K562 (cell line): ENCODE measurements around the gene REM1. TPM values are rescaled to one million over a fixed set of nuclear protein-coding genes. Genes with fewer than 3 reads are reported as not detected.

Experiments used
- ATAC-seq: fragments of 200-7000 bp; cut with Tn5 transposase; 3 replicates; pipeline ENCODE4 v1.9.1; 2020; ENCODE audit warnings: moderate library complexity
- BruUV-seq: library from RNA; stranded (reverse); fragments of 400-500 nt; replicated peaks from 2 replicates; lab custom pipeline; 2021; lab: Mats Ljungman, UMichigan
- CTCF ChIA-PET: fragments of 300-600 bp; formaldehyde crosslinking; extraction: SDS; loops from one replicate; lab custom pipeline; 2021; ENCODE audit warnings: low intra/inter-chr PET ratio; lab: Yijun Ruan, JAX
- POLR2A ChIA-PET: fragments of 300-600, 350-650 bp; sonication (Branson Sonifier 250); formaldehyde crosslinking; extraction: SDS; loops from one replicate; lab custom pipeline; 2021; ENCODE audit warnings: antibody characterized with exemption, inconsistent platforms; lab: Yijun Ruan, JAX
- DNase-seq, 4 experiments: peaks; one replicate each; pipeline versions ENCODE4 v3.0.0 to v3.0.0-alpha.2; 2011 to 2018; ENCODE audit warnings: low spot score in 3 of 4, mixed read lengths in 3 of 4; ENCODE audit errors: extremely low read depth in 1 of 4
- FAIRE-seq: peaks from 2 replicates; lab custom pipeline; 2011; peaks lifted over from hg19 to GRCh38; lab: Jason Lieb, UNC
- H2AFZ ChIP-seq: 2 replicates; pipeline ENCODE4 v1.6.0; 2011; ENCODE audit warnings: low read depth, low read length, control low read depth, inconsistent platforms
- H3K27ac ChIP-seq: fragments of 200-600 bp; 3 replicates; pipeline ENCODE4 v1.8.0; 2011; ENCODE audit warnings: low read depth, mild to moderate bottlenecking, control low read depth, inconsistent platforms, low read length, moderate library complexity, mixed read lengths; ENCODE audit errors: extremely low read depth
- H3K27me3 ChIP-seq, 2 experiments: fragments of 300-600 bp in 1 of 2; 2 replicates in 1 of 2; 3 replicates in 1 of 2; pipeline versions ENCODE4 v1.6.0 to v1.8.0; 2011; ENCODE audit warnings: inconsistent platforms in 2 of 2, low read length in 2 of 2, mild to moderate bottlenecking in 1 of 2, mixed read lengths in 1 of 2, moderate library complexity in 1 of 2; ENCODE audit not compliant: control insufficient read depth in 2 of 2, insufficient read depth in 2 of 2
- H3K36me3 ChIP-seq: fragments of 300-600 bp; 3 replicates; pipeline ENCODE4 v1.8.0; 2011; ENCODE audit warnings: mild to moderate bottlenecking, low read length, inconsistent platforms; ENCODE audit not compliant: control insufficient read depth, insufficient read depth
- H3K4me1 ChIP-seq, 2 experiments: fragments of 200-600 bp in 1 of 2; replicated peaks in 1 of 2; 2 replicates in 1 of 2; 3 replicates in 1 of 2; pipeline versions ENCODE4 v1.5.1 to v1.8.0; 2011; ENCODE audit warnings: inconsistent platforms in 2 of 2, low read length in 2 of 2, mild to moderate bottlenecking in 1 of 2, mixed read lengths in 1 of 2, moderate library complexity in 1 of 2; ENCODE audit not compliant: control insufficient read depth in 2 of 2, insufficient read depth in 2 of 2
- H3K4me2 ChIP-seq: 2 replicates; pipeline ENCODE4 v1.6.1; 2011; ENCODE audit warnings: low read length, control low read depth, inconsistent platforms, mixed read lengths; ENCODE audit not compliant: insufficient read depth
- H3K4me3 ChIP-seq: fragments of 200-600 bp; sonication (generic), shearing (Covaris generic); 2 replicates; pipeline ENCODE4 v1.5.1; 2016; ENCODE audit warnings: control low read depth, inconsistent platforms
- H3K79me2 ChIP-seq: fragments of 200-600 bp; 3 replicates; pipeline ENCODE4 v1.8.0; 2011; ENCODE audit warnings: low read length, inconsistent platforms; ENCODE audit not compliant: control insufficient read depth, insufficient read depth
- H3K9ac ChIP-seq, 2 experiments: 2 replicates each; pipeline versions ENCODE4 v1.6.0 to v1.6.1; 2011; ENCODE audit warnings: low read depth in 2 of 2, low read length in 2 of 2, control low read depth in 1 of 2, inconsistent platforms in 1 of 2, mild to moderate bottlenecking in 1 of 2, mixed read lengths in 1 of 2; ENCODE audit not compliant: insufficient read depth in 1 of 2
- H3K9me1 ChIP-seq: one replicate; pipeline ENCODE4 v1.6.0; 2011; ENCODE audit warnings: inconsistent platforms, mild to moderate bottlenecking, low read length, moderate library complexity; ENCODE audit not compliant: control insufficient read depth, insufficient read depth
- H3K9me3 ChIP-seq: replicated peaks from 2 replicates; pipeline ENCODE4 v1.5.1; 2011; ENCODE audit warnings: low read depth, low read length, inconsistent platforms; ENCODE audit not compliant: control insufficient read depth, insufficient read depth
- H4K20me1 ChIP-seq: replicated peaks from 2 replicates; pipeline ENCODE4 v1.6.1; 2011; ENCODE audit warnings: low read length, inconsistent platforms, mixed read lengths; ENCODE audit not compliant: control insufficient read depth, insufficient read depth
- CREB1 ChIP-seq, 2 experiments: sonication (generic) in 1 of 2; formaldehyde crosslinking in 1 of 2; IDR thresholded peaks; 2 replicates each; pipeline versions ENCODE4 v1.6.1 to v1.8.0; 2012 to 2022; ENCODE audit warnings: inconsistent platforms in 1 of 2, mild to moderate bottlenecking in 1 of 2, missing genetic modification reagents in 1 of 2, moderate library complexity in 1 of 2
- DIDO1 ChIP-seq: fragments of 450-650 bp; IDR thresholded peaks from 2 replicates; pipeline ENCODE4 v1.6.1; 2016; ENCODE audit warnings: low read depth, missing biosample characterization, missing genetic modification characterization
- DNMT1 ChIP-seq: fragments of 450-650 bp; IDR thresholded peaks from 2 replicates; pipeline ENCODE4 v1.6.1; 2016; ENCODE audit warnings: antibody characterized with exemption, mild to moderate bottlenecking
- EHMT2 ChIP-seq: fragments of 450-650 bp; IDR thresholded peaks from 2 replicates; pipeline ENCODE4 v1.6.1; 2018; ENCODE audit warnings: antibody characterized with exemption
- EWSR1 ChIP-seq: fragments of 450-650 bp; IDR thresholded peaks from 2 replicates; pipeline ENCODE4 v1.6.1; 2018; ENCODE audit warnings: borderline replicate concordance, mild to moderate bottlenecking, low read depth, moderate library complexity; ENCODE audit not compliant: partially characterized antibody
- MCM3 ChIP-seq: fragments of 450-650 bp; IDR thresholded peaks from 2 replicates; pipeline ENCODE4 v1.6.1; 2016
- RUNX1 ChIP-seq: sonication (generic); IDR thresholded peaks from 2 replicates; pipeline ENCODE4 v1.6.1; 2016; ENCODE audit warnings: antibody characterized with exemption, low read depth
- TGIF2 ChIP-seq: sonication (generic); formaldehyde crosslinking; IDR thresholded peaks from 2 replicates; pipeline ENCODE4 v1.8.1; 2022; ENCODE audit warnings: mild to moderate bottlenecking, missing genetic modification reagents, moderate library complexity
- ZBED1 ChIP-seq: IDR thresholded peaks from 2 replicates; pipeline ENCODE4 v1.6.1; 2014
- ZNF280A ChIP-seq: fragments of 450-650 bp; IDR thresholded peaks from 2 replicates; pipeline ENCODE4 v1.6.1; 2018; ENCODE audit warnings: mild to moderate bottlenecking, low read depth; ENCODE audit not compliant: partially characterized antibody
- ZNF311 ChIP-seq: fragments of 250-450 bp; sonication (Bioruptor Pico); IDR thresholded peaks from 2 replicates; pipeline ENCODE4 v1.4.0; 2020; ENCODE audit warnings: mild to moderate bottlenecking, moderate library complexity
- ZNF395 ChIP-seq: fragments of 200-800 bp; sonication (Bioruptor generic); IDR thresholded peaks from 2 replicates; pipeline ENCODE4 v1.6.1; 2017; ENCODE audit warnings: missing genetic modification characterization, missing compliant biosample characterization
- ZNF584 ChIP-seq: fragments of 200-800 bp; sonication (Bioruptor generic); IDR thresholded peaks from 2 replicates; pipeline ENCODE4 v1.6.1; 2016; ENCODE audit warnings: low read depth, mild to moderate bottlenecking, missing genetic modification characterization, missing compliant biosample characterization
- ZNF586 ChIP-seq: fragments of 450-650 bp; formaldehyde crosslinking; conservative IDR thresholded peaks from 2 replicates; pipeline ENCODE4 v1.4.0; 2020; ENCODE audit warnings: mild to moderate bottlenecking, moderate library complexity
- WGBS: fragments of 100-300 bp; shearing (Covaris generic); methylation state at CpG from one replicate; pipeline ENCODE4 v1.1.6; 2016; ENCODE audit warnings: low coverage, mixed read lengths; ENCODE audit not compliant: insufficient coverage; ENCODE audit errors: missing lambda C conversion rate; 5-methylcytosine and 5-hydroxymethylcytosine counted together
- in situ Hi-C: fragments of 300-500 bp; cut with MboI; formaldehyde crosslinking; loops from 4 replicates; pipeline ENCODE4 v1.15.0; 2018; ENCODE audit warnings: inconsistent platforms, mixed read lengths
- intact Hi-C: fragments of 100-400 bp; cut with micrococcal nuclease; formaldehyde crosslinking; loops from 2 replicates; pipeline ENCODE4 v1.14.2; 2022
- polyA plus RNA-seq, 8 experiments: library from polyadenylated mRNA; depleted of rRNA in 4 of 8; stranded (reverse) in 5 of 8; unstranded in 3 of 8; fragments of >200 nt; fragmentation: Nextera tagmentation in 2 of 8; fragmentation: Illumina TruSeq in 1 of 8; extraction: Ambion mirVana in 2 of 8; extraction: Trizol in 1 of 8; gene quantifications; 2 replicates each; pipeline versions ENCODE4 v1.2.1 to v1.2.3, GENCODE V29; 2011 to 2014; ENCODE audit warnings: inconsistent platforms in 1 of 8, missing spikeins in 1 of 8
- total RNA-seq, 7 experiments: library from RNA; depleted of rRNA in 6 of 7; stranded (reverse); fragments of >200 nt in 6 of 7; fragmentation: Illumina TruSeq in 2 of 7; extraction: Trizol in 2 of 7; gene quantifications; 2 replicates each; pipeline versions ENCODE4 v1.2.1 to v1.2.3, GENCODE V29; 2011 to 2021; ENCODE audit warnings: low replicate concordance in 1 of 7

REM1 gene
- total and polyA plus RNA-seq, 9 of the 15 experiments (the other 6 are each of a cell fraction or from before 2014, with no cell fraction given) = not detected

- 52% methylated on average over 3 of the region's 3 CpGs for WGBS
- peak overlapping the region; percentile 96 to 98; a peak in 3 of 4 replicates for H3K9ac ChIP-seq
- peak overlapping the region; percentile 87 for H3K4me2 ChIP-seq
- peak overlapping the region; percentile 99 for H3K4me3 ChIP-seq
- H3K4me1 ChIP-seq = peaks cover 18 to 22% of the 10 kb centered on the region in 2 experiments; a peak in 4 of 5 replicates
- FAIRE-seq (no peak), DNase-seq (peak in 1 of 4 experiments; percentile 13), ATAC-seq (no peak)
- ChIA-PET POLR2A (interaction anchor here (0.9 kb wide), 1 partner anchor 10 kb away, joined by 3 read pairs; no protein-coding TSS in a partner anchor), CTCF (interaction anchor here (0.7 to 1.2 kb wide), 2 partner anchors 56 to 97 kb away, joined by 3 read pairs; no protein-coding TSS in a partner anchor)
- H3K9me1 ChIP-seq = no peaks in the 10 kb centered on the region
- H3K9me3 ChIP-seq = no peaks in the 10 kb centered on the region
- H3K27me3 ChIP-seq = no peaks in the 10 kb centered on the region
- H3K79me2 ChIP-seq = peaks cover 54% of the 10 kb centered on the region
- peak overlapping the region; percentile 96; the same call in 1 of the 3 replicates for H3K27ac ChIP-seq
- peaks cover 42% of the 10 kb centered on the region for H3K36me3 ChIP-seq
- no peak for TF ChIP-seq DIDO1
- no peak for TF ChIP-seq EHMT2
- no peak for TF ChIP-seq MCM3
- TF ChIP-seq CREB1 (IDR thresholded peaks at IDR 0.05) = no peak
- no peak for TF ChIP-seq CREB1 (CRISPR knock-in tag; IDR thresholded peaks at IDR 0.05)
- no peak for TF ChIP-seq ZNF311 (CRISPR knock-in tag)
- TF ChIP-seq ZBED1 = no peak
- in situ Hi-C loops = no loop called here
- no peak overlapping the region for H2AFZ ChIP-seq
- H4K20me1 ChIP-seq = peaks cover 16% of the 10 kb centered on the region; the same call in 1 of the 2 replicates
- intact Hi-C loops = no loop called here
- BruUV-seq = no TSS peak
Measured at GRCh38 chr20:31515775-31516107, 40.7 kb downstream of the REM1 start.

- H3K4me2 ChIP-seq = peak overlapping the region; percentile 87
- peaks cover 45% of the 10 kb centered on the region for H3K36me3 ChIP-seq
- peaks cover 20 to 22% of the 10 kb centered on the region in 2 experiments; a peak in 4 of 5 replicates for H3K4me1 ChIP-seq
- H3K27ac ChIP-seq = no peak overlapping the region; the same call in 2 of the 3 replicates
- H3K4me3 ChIP-seq = no peak overlapping the region
- H3K9me1 ChIP-seq = no peaks in the 10 kb centered on the region
- TSS peak; percentile 44 for BruUV-seq
- WGBS = 94% methylated on average over 4 of the region's 4 CpGs
- H4K20me1 ChIP-seq = peaks cover 16% of the 10 kb centered on the region; the same call in 1 of the 2 replicates
- no peaks in the 10 kb centered on the region for H3K9me3 ChIP-seq
- ATAC-seq (no peak), DNase-seq (no peak), FAIRE-seq (no peak)
- ChIA-PET CTCF (interaction anchor here (1.2 kb wide), 1 partner anchor 96 kb away, joined by 3 read pairs; no protein-coding TSS in a partner anchor), POLR2A (interaction anchor here (0.9 kb wide), 1 partner anchor 10 kb away, joined by 3 read pairs; no protein-coding TSS in a partner anchor)
- intact Hi-C loops = no loop called here
- H2AFZ ChIP-seq = no peak overlapping the region
- H3K79me2 ChIP-seq = peaks cover 58% of the 10 kb centered on the region
- in situ Hi-C loops = no loop called here
- H3K27me3 ChIP-seq = no peaks in the 10 kb centered on the region
- peak overlapping the region; percentile 96 to 98; a peak in 1 of 4 replicates for H3K9ac ChIP-seq
- TF ChIP-seq EWSR1 (no peak), TGIF2 (CRISPR knock-in tag) (no peak), ZNF395 (CRISPR knock-in tag) (no peak), DNMT1 (no peak), RUNX1 (no peak), ZNF584 (CRISPR knock-in tag) (no peak), ZNF280A (no peak), ZNF586 (no peak)
Measured at GRCh38 chr20:31516166-31516565, 41.1 kb downstream of the REM1 start.
